GM23338 (cell line): ENCODE measurements around the gene RPP25. TPM values are rescaled to one million over a fixed set of nuclear protein-coding genes. Genes with fewer than 3 reads are reported as not detected.

Experiments
- ATAC-seq: fragments of 200-7000 bp; cut with Tn5 transposase; 3 replicates; pipeline ENCODE4 v1.9.1; 2020
- DNase-seq: peaks from one replicate; pipeline ENCODE4 v3.0.0-alpha.2; 2015; ENCODE audit warnings: low spot score
- H2AFZ ChIP-seq: fragments of 200-600 bp; sonication (generic); 2 replicates; pipeline ENCODE4 v1.8.0; 2016; ENCODE audit warnings: antibody characterized with exemption, mild to moderate bottlenecking, moderate library complexity
- H3F3A ChIP-seq: fragments of 200-600 bp; sonication (generic); replicated peaks from 2 replicates; pipeline ENCODE4 v1.8.0; 2017; ENCODE audit warnings: antibody characterized with exemption, mixed run types, low read depth
- H3K27ac ChIP-seq: fragments of 200-600 bp; sonication (generic); 2 replicates; pipeline ENCODE4 v1.6.1; 2016; ENCODE audit warnings: low read depth
- H3K27me3 ChIP-seq: fragments of 200-600 bp; sonication (generic); 2 replicates; pipeline ENCODE4 v1.8.0; 2016; ENCODE audit warnings: mild to moderate bottlenecking, mixed run types, moderate library complexity; ENCODE audit not compliant: insufficient read depth
- H3K36me3 ChIP-seq: fragments of 200-600 bp; sonication (generic); 2 replicates; pipeline ENCODE4 v1.8.0; 2016; ENCODE audit warnings: mild to moderate bottlenecking; ENCODE audit not compliant: insufficient read depth
- H3K4me1 ChIP-seq: fragments of 200-600 bp; sonication (generic); 2 replicates; pipeline ENCODE4 v1.8.0; 2016; ENCODE audit warnings: mild to moderate bottlenecking, moderate library complexity; ENCODE audit not compliant: insufficient read depth
- H3K4me2 ChIP-seq: fragments of 200-600 bp; sonication (generic); 2 replicates; pipeline ENCODE4 v1.7.1; 2017; ENCODE audit warnings: mixed run types
- H3K4me3 ChIP-seq: fragments of 200-600 bp; sonication (generic); 2 replicates; pipeline ENCODE4 v1.6.1; 2016; ENCODE audit warnings: mixed run types
- H3K79me2 ChIP-seq: fragments of 200-600 bp; sonication (generic); replicated peaks from 2 replicates; pipeline ENCODE4 v1.8.0; 2017; ENCODE audit warnings: mild to moderate bottlenecking; ENCODE audit not compliant: insufficient read depth
- H3K9me2 ChIP-seq: fragments of 200-600 bp; sonication (generic); 2 replicates; pipeline ENCODE4 v1.8.0; 2017; ENCODE audit not compliant: insufficient read depth
- H4K20me1 ChIP-seq: fragments of 200-600 bp; sonication (generic); replicated peaks from 2 replicates; pipeline ENCODE4 v1.8.0; 2017; ENCODE audit warnings: mild to moderate bottlenecking; ENCODE audit not compliant: insufficient read depth
- H3K27ac Mint-ChIP-seq: 2 replicates; pipeline ENCODE4 v1.8.0; 2020; ENCODE audit warnings: inconsistent platforms, mild to moderate bottlenecking, moderate library complexity, mixed read lengths
- H3K27me3 Mint-ChIP-seq: 3 replicates; pipeline ENCODE4 v1.8.0; 2022; ENCODE audit warnings: low read depth, mild to moderate bottlenecking, moderate library complexity, mixed read lengths, inconsistent platforms; ENCODE audit not compliant: insufficient read depth, poor library complexity
- H3K36me3 Mint-ChIP-seq: 3 replicates; pipeline ENCODE4 v1.8.0; 2021; ENCODE audit warnings: low read depth, mild to moderate bottlenecking, inconsistent platforms, moderate library complexity, mixed read lengths
- H3K4me1 Mint-ChIP-seq: 3 replicates; pipeline ENCODE4 v1.8.0; 2020; ENCODE audit warnings: mild to moderate bottlenecking, inconsistent platforms, mixed read lengths
- H3K4me3 Mint-ChIP-seq: 3 replicates; pipeline ENCODE4 v1.8.0; 2021; ENCODE audit warnings: moderate library complexity, mild to moderate bottlenecking, inconsistent platforms, mixed read lengths
- H3K9me3 Mint-ChIP-seq: 3 replicates; pipeline ENCODE4 v1.8.0; 2020; ENCODE audit warnings: moderate library complexity, mild to moderate bottlenecking, inconsistent platforms, mixed read lengths
- CREB1 ChIP-seq: fragments of 250-450 bp; sonication (Bioruptor Pico); IDR thresholded peaks from 2 replicates; pipeline ENCODE4 v1.5.0; 2020; ENCODE audit warnings: low read depth, mild to moderate bottlenecking, moderate library complexity
- CTCF ChIP-seq, 2 experiments: fragments of 200-600 bp in 1 of 2; sonication (generic) in 1 of 2; conservative IDR thresholded peaks; 2 replicates each; pipeline versions ENCODE4 v1.5.1 to v1.6.1; 2016 to 2017; ENCODE audit warnings: antibody characterized with exemption in 2 of 2, low read depth in 2 of 2, mild to moderate bottlenecking in 2 of 2, moderate library complexity in 1 of 2
- EZH2 ChIP-seq: fragments of 200-600 bp; sonication (generic); IDR thresholded peaks from one replicate; pipeline ENCODE4 v1.8.0; 2017; ENCODE audit warnings: antibody characterized with exemption, mild to moderate bottlenecking, low read depth; ENCODE audit not compliant: unreplicated experiment
- EZH2phosphoT487 ChIP-seq: fragments of 200-600 bp; sonication (generic); IDR thresholded peaks from one replicate; pipeline ENCODE4 v1.8.1; 2018; ENCODE audit warnings: antibody characterized with exemption; ENCODE audit not compliant: unreplicated experiment
- JUNB ChIP-seq: IDR thresholded peaks from one replicate; pipeline ENCODE4 v1.6.1; 2016; ENCODE audit warnings: antibody characterized with exemption; ENCODE audit not compliant: unreplicated experiment
- NANOG ChIP-seq: IDR thresholded peaks from 2 replicates; pipeline ENCODE4 v1.6.1; 2016; ENCODE audit warnings: antibody characterized with exemption, borderline replicate concordance
- POLR2AphosphoS5 ChIP-seq: IDR thresholded peaks from 2 replicates; pipeline ENCODE4 v1.6.1; 2016; ENCODE audit warnings: antibody characterized with exemption, low read depth
- REST ChIP-seq: IDR thresholded peaks from one replicate; pipeline ENCODE4 v1.6.1; 2018; ENCODE audit warnings: antibody characterized with exemption; ENCODE audit not compliant: unreplicated experiment
- STAT1 ChIP-seq: IDR thresholded peaks from one replicate; pipeline ENCODE4 v1.6.1; 2016; ENCODE audit warnings: antibody characterized with exemption; ENCODE audit not compliant: unreplicated experiment
- ZNF114 ChIP-seq: fragments of 250-450 bp; sonication (Bioruptor Pico); IDR thresholded peaks from 2 replicates; pipeline ENCODE4 v1.5.0; 2020; ENCODE audit warnings: mild to moderate bottlenecking, moderate library complexity
- ZNF331 ChIP-seq: fragments of 250-450 bp; sonication (Bioruptor Pico); IDR thresholded peaks from 2 replicates; pipeline ENCODE4 v1.5.0; 2020; ENCODE audit warnings: low read depth, mild to moderate bottlenecking, moderate library complexity
- polyA plus RNA-seq: library from polyadenylated mRNA; unstranded; fragments of >200 nt; fragmentation: Nextera tagmentation; extraction: Ambion mirVana; gene quantifications from 2 replicates; pipeline ENCODE4 v1.2.1, GENCODE V29; 2016
- total RNA-seq: library from RNA; depleted of rRNA; stranded (reverse); fragments of >200 nt; shearing (Covaris generic); gene quantifications from 2 replicates; pipeline ENCODE4 v1.2.3, GENCODE V29; 2014
- TF ChIP-seq, protein P1 (sequence below): fragments of 250-450 bp; sonication (Bioruptor Pico); IDR thresholded peaks from 2 replicates; pipeline ENCODE4 v1.5.0; 2020; ENCODE audit warnings: mild to moderate bottlenecking, moderate library complexity
- TF ChIP-seq, protein P2 (sequence below): IDR thresholded peaks from 2 replicates; pipeline ENCODE4 v1.6.1; 2016; ENCODE audit warnings: antibody characterized with exemption

Gene RPP25
- total and polyA plus RNA-seq, 2 experiments from 2014 or later: 14.8 to 18.8 TPM

DNA sequence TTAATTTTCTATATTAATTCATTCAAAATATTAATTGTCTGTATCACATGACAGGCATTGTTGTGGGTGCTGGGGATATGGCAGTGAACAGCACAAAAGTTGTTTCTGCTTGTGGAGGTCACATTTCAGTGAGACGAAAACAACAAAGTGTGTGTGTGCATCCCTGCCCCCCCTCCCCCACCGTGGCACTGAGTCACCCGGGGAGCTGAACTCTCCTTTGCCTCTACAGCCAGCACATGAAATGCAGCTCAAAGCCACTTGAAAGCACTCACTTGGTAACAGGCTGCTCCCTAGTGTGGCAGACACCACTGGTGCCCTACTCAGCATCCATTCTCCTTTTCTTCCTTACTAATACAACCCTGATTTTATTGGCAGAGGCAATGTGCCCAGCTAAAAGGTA lies 21.9 kb upstream of the RPP25 start:
- Mint-ChIP-seq H3K4me3 (no peak overlapping the region), H3K9me3 (no peaks in the 10 kb centered on the region), H3K4me1 (peaks cover 11% of the 10 kb centered on the region), H3K27ac (no peak overlapping the region), H3K36me3 (no peaks in the 10 kb centered on the region), H3K27me3 (peaks cover 9% of the 10 kb centered on the region)
- no peak for TF ChIP-seq CTCF (conservative IDR thresholded peaks at IDR 0.05; ENCODE audit: low read depth in 2 of 2)
- TF ChIP-seq STAT1: no peak
- TF ChIP-seq EZH2phosphoT487: no peak
- TF ChIP-seq, protein P1, sequence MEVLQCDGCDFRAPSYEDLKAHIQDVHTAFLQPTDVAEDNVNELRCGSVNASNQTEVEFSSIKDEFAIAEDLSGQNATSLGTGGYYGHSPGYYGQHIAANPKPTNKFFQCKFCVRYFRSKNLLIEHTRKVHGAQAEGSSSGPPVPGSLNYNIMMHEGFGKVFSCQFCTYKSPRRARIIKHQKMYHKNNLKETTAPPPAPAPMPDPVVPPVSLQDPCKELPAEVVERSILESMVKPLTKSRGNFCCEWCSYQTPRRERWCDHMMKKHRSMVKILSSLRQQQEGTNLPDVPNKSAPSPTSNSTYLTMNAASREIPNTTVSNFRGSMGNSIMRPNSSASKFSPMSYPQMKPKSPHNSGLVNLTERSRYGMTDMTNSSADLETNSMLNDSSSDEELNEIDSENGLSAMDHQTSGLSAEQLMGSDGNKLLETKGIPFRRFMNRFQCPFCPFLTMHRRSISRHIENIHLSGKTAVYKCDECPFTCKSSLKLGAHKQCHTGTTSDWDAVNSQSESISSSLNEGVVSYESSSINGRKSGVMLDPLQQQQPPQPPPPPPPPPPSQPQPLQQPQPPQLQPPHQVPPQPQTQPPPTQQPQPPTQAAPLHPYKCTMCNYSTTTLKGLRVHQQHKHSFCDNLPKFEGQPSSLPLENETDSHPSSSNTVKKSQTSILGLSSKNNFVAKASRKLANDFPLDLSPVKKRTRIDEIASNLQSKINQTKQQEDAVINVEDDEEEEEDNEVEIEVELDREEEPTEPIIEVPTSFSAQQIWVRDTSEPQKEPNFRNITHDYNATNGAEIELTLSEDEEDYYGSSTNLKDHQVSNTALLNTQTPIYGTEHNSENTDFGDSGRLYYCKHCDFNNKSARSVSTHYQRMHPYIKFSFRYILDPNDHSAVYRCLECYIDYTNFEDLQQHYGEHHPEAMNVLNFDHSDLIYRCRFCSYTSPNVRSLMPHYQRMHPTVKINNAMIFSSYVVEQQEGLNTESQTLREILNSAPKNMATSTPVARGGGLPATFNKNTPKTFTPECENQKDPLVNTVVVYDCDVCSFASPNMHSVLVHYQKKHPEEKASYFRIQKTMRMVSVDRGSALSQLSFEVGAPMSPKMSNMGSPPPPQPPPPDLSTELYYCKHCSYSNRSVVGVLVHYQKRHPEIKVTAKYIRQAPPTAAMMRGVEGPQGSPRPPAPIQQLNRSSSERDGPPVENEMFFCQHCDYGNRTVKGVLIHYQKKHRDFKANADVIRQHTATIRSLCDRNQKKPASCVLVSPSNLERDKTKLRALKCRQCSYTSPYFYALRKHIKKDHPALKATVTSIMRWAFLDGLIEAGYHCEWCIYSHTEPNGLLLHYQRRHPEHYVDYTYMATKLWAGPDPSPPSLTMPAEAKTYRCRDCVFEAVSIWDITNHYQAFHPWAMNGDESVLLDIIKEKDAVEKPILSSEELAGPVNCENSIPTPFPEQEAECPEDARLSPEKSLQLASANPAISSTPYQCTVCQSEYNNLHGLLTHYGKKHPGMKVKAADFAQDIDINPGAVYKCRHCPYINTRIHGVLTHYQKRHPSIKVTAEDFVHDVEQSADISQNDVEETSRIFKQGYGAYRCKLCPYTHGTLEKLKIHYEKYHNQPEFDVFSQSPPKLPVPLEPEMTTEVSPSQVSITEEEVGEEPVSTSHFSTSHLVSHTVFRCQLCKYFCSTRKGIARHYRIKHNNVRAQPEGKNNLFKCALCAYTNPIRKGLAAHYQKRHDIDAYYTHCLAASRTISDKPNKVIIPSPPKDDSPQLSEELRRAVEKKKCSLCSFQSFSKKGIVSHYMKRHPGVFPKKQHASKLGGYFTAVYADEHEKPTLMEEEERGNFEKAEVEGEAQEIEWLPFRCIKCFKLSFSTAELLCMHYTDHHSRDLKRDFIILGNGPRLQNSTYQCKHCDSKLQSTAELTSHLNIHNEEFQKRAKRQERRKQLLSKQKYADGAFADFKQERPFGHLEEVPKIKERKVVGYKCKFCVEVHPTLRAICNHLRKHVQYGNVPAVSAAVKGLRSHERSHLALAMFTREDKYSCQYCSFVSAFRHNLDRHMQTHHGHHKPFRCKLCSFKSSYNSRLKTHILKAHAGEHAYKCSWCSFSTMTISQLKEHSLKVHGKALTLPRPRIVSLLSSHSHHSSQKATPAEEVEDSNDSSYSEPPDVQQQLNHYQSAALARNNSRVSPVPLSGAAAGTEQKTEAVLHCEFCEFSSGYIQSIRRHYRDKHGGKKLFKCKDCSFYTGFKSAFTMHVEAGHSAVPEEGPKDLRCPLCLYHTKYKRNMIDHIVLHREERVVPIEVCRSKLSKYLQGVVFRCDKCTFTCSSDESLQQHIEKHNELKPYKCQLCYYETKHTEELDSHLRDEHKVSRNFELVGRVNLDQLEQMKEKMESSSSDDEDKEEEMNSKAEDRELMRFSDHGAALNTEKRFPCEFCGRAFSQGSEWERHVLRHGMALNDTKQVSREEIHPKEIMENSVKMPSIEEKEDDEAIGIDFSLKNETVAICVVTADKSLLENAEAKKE (CRISPR knock-in tag): no peak
- TF ChIP-seq CREB1 (CRISPR knock-in tag): no peak
- TF ChIP-seq, protein P2, sequence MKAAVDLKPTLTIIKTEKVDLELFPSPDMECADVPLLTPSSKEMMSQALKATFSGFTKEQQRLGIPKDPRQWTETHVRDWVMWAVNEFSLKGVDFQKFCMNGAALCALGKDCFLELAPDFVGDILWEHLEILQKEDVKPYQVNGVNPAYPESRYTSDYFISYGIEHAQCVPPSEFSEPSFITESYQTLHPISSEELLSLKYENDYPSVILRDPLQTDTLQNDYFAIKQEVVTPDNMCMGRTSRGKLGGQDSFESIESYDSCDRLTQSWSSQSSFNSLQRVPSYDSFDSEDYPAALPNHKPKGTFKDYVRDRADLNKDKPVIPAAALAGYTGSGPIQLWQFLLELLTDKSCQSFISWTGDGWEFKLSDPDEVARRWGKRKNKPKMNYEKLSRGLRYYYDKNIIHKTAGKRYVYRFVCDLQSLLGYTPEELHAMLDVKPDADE: no peak
- no peak for TF ChIP-seq REST
- TF ChIP-seq ZNF114 (CRISPR knock-in tag): no peak
- no peak for TF ChIP-seq EZH2
- TF ChIP-seq JUNB: no peak
- TF ChIP-seq POLR2AphosphoS5: no peak
- TF ChIP-seq NANOG: no peak
- no peak for TF ChIP-seq ZNF331
- Histone ChIP-seq H3K27ac (no peak overlapping the region), H3K4me3 (no peak overlapping the region), H3K9me2 (no peaks in the 10 kb centered on the region), H4K20me1 (no peaks in the 10 kb centered on the region), H3K4me2 (no peak overlapping the region), H3K27me3 (no peaks in the 10 kb centered on the region), H3F3A (peaks cover 6% of the 10 kb centered on the region; the same call in 1 of the 2 replicates), H3K79me2 (no peaks in the 10 kb centered on the region), H2AFZ (peak overlapping the region; percentile 94; the same call in 1 of the 2 replicates), H3K36me3 (no peaks in the 10 kb centered on the region), H3K4me1 (no peaks in the 10 kb centered on the region)
- DNase-seq (no peak), ATAC-seq (peak; percentile 70)
